ENCODE results near the gene AGT.
"Not testable (repeated sequence)": the region's sequence is repeated elsewhere in the genome, so short reads cannot be mapped to it uniquely, and the experiment has no call there.

The AGT gene

GRCh38 chr1:230684998-230685397 lies 28.9 kb downstream of the AGT start:
- no peak for DNase-seq

DNA sequence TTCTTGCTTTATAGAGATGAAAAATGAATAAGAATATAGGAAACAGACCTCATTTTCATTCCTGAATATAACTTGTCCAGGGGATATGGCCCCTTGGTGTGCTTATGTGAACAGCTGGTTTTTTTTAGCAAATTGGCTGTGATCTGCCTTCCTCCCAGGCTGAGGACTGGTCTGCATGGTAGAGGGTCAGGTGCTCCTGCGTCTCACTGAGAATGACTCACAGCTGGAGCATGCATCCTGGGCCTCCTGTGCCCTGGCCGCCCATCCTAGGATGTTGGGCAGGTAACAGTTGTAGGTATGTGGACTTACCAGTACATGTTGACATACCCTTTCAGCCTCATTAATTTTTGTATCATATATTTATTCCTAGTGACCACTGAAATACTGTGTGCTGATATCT lies 29.8 kb downstream of the AGT start:
- DNase-seq: no peak

DNA sequence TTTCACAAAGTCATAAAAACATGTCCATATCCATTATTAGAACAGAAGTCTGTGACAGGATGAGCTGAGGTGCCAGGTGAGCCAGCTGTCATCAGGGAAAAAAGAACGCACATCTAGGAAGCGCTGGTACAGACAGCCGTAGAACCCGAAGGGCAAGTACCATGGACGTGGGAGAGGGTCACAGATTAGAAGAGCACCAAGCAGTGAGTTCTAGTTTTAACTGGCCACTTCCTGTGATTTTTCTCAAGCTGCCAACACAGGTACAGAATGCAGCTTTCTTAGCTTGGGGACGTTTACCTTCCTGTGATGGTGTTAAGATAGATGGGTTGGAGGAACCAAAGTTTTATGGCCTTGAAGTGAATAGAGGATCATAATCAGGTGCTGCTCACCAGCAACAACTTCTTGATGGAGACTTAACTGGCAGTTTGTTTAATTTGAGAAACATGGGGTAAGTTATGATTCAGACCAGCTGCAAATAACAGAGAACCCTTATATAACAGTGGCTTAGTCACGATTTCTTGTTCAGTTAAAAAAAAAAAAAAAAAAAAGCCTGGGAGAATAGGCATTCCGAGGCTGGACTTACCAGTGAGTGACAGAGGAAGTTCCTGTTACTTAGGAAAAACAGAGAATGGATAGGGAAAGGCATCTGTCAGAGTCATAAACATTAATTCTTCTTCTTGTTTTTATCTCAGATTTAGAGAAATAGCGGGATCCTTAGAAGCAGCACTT lies 30.9 kb downstream of the AGT start:
- DNase-seq: no peak

- DNase-seq: no peak
Observed at GRCh38 chr1:230682274-230682673, 31.6 kb downstream of the AGT start.

DNA sequence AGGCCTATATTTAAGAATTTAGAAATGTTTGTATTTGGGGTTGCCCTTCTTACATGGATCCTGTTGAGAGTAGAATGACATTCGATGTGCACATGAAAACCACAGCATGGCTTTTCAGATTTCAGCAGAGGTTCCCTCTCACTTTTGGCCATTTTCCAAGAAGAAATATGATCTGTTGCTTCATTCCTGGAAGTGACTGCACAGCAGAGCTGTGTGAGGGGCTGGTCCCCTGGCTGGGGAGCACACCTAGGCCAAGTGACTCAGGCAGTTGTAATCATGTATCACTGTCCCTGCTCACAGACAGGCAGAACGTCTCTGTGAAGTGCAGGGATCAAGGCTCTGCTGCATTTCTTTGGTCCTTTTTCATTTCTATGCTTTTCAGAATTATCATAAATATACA lies 32.3 kb downstream of the AGT start:
- DNase-seq: no peak

DNA sequence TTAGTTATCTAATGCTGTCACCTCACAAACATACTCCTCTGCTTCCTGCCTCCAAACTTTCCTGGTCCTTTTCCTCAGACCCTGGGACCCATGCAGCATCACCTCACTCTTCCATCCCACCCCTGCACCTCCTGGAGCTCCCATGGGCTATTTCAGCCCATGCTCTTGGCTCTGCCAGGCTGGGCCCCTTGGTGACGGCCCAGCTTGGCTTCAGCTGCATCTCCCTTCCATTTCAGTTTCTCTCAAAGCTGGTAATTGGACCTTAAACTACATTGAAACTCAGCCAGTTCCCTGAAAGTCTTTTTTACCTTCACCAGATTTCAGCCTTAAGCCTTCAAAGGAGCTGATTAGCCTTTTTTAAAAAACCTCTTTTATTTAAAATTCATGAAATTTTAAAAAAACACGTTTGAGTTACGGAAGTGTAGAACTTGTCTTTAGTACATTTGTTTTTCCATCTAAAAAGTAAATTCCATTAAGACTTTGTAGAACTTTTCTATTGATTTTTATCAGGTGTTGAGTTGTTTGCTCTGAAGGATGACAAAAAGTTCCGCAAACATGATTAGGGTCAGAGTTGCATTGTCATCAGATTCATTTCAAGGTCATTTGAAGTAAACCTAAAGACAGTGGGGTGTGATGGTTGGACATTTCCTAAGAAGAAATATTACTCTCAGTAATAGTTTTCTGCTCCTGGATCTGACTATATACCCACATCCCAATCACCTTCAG lies 33.5 kb downstream of the AGT start:
- no peak for DNase-seq

- DNase-seq: no peak
Observed at GRCh38 chr1:230679825-230680224, 34.1 kb downstream of the AGT start.

DNA sequence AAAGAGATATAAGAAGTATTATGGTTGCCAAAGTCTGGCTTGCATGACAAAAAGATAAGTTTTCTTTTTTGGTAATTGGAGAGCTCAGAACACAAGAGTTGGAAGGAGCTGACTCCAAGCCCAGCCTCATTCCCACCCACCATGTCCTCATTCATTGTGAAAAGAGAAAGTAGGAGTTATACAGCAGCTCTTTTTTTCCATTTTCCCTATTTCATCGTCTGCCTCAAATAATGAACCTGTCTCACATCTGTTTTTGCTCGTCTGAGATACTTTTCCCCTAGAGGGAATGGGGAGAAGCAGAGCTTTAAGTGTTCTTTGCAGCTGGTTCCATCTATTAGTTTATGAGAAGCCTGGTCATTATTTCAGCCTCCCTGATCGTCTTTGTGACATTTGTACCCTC lies 34.7 kb downstream of the AGT start:
- no peak for DNase-seq

DNA sequence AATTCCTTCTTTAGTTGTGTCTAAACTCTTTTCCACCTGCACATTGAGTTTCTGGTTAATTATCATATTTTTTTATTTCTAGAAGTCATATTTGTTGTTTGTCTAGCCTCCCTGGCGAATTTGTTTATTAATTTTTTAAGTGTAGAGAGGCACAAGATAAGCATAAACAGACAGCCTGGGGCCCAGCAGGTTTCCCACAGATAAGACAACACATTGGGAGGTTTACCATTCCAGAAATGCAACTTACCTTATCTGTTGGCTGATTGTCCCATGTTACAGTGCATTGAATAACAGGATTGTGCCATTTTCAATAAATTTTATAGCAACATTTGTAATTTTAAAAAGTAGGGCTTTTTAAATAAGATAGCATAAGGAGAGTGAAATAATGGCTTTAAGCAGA lies 36.7 kb downstream of the AGT start:
- no peak for DNase-seq

- no peak for DNase-seq
Observed at GRCh38 chr1:230674581-230674980, 39.3 kb downstream of the AGT start.

DNA sequence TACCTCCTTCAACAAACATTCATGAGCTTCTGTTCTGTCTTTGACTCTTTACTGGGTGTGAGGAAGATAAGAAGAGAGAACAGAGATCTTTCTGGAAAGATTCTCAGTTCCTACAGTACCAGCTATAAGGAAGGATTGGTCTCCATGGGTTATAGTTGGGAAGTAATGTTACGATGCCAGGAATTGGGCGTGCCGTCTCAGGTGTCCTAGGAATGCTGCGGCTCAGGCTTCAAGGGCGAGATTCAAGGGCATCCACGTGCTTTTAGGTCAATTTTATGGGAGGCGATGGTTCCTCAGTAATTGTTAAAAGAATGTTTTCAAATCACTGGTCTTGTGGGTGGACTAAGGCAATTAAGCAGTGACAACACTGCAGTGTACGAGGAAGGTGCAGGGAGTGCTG lies 44.4 kb downstream of the AGT start:
- no peak for DNase-seq

- DNase-seq: no peak
Observed at GRCh38 chr1:230668227-230668626, 45.7 kb downstream of the AGT start.

DNA sequence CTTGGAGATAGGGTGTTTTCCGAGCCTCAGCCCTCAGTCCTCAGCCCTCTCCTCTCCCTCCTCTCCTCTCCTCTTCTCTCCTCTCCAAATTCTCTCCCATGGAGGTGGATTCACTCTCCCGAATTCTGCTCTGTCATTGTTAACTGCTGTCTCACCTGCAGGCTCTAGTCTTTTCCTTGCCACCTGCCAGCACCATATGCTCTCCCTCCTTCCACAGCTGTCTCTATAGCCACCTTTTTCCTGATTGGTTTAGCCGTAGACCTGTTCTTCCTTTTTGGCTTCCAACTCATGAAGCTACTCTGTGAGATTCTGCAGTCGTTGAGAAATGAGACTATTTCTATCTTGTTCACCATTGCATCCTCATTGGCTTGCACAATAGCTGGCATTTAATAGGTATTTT lies 51.9 kb downstream of the AGT start:
- DNase-seq: no peak

DNA sequence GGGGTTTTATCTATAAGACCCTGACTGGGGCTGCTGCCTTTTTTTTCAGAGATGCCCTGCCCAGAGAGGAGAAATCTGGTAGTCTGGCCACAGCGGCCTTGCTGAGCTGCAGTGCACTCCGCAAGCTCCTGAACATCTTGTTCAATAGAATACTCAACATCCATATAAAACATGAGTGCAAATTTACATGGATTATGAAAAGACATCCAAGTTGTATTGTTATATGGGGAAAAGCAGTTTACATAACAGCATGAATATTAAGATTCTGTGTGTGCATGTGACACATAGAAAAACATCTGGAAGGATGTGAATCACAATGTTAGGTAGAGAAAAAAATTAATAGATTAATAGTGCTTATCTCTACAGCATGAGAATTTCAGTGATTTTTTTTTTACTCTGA lies 55.2 kb downstream of the AGT start:
- no peak for DNase-seq

DNA sequence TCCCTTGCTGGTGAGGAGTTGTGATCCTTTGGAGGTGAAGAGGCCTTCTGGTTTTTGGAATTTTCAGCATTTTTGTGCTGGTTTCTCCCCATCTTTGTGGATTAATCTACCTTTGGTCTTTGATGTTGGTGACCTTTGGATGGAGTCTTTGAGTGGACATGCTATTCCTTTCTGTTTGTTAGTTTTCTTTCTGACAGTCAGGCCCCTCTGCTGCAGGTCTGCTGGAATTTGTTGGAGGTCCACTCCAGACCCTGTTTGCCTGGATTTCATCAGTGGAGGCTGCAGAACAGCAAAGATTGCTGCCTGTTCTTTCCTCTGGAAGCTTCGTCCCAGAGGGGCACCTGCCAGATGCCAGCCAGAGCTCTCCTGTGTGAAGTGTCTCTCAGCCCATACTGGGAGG lies 55.8 kb downstream of the AGT start:
- DNase-seq: not testable (repeated sequence)

GRCh38 chr1:230656719-230657118 lies 57.2 kb downstream of the AGT start:
- not testable (repeated sequence) for DNase-seq

Data from CD4-positive, alpha-beta T cell treated with Interleukin-17A for 4 hours (primary cell).